Calu3 (cell line): Measurements from ENCODE around the gene FAM149A. TPM values are rescaled to one million over a fixed set of nuclear protein-coding genes. Genes with fewer than 3 reads are reported as not detected.
A peak's percentile ranks its signal among the peaks of the same experiment; 100 is the strongest.

Source experiments
- BruUV-seq: library from RNA; stranded (reverse); fragments of 400-500 nt; replicated peaks from 2 replicates; lab custom pipeline; 2021; lab: Mats Ljungman, UMichigan
- CTCF ChIA-PET: fragments of 300-600 bp; sonication (Branson Sonifier 250); formaldehyde crosslinking; loops from one replicate; lab custom pipeline; 2022; ENCODE audit warnings: antibody characterized with exemption; lab: Charles Lee
- DNase-seq: peaks from one replicate; pipeline ENCODE4 v3.0.0; 2022
- H3K27ac Mint-ChIP-seq: one replicate; pipeline ENCODE4 v1.8.0; 2022; ENCODE audit warnings: mixed read lengths; ENCODE audit not compliant: unreplicated experiment
- H3K27me3 Mint-ChIP-seq: one replicate; pipeline ENCODE4 v1.8.0; 2022; ENCODE audit warnings: mixed read lengths; ENCODE audit not compliant: unreplicated experiment
- H3K36me3 Mint-ChIP-seq: one replicate; pipeline ENCODE4 v1.8.0; 2022; ENCODE audit warnings: mild to moderate bottlenecking, moderate library complexity, mixed read lengths; ENCODE audit not compliant: insufficient read depth, unreplicated experiment
- H3K4me1 Mint-ChIP-seq: one replicate; pipeline ENCODE4 v1.8.0; 2022; ENCODE audit warnings: mild to moderate bottlenecking, low read depth, mixed read lengths; ENCODE audit not compliant: unreplicated experiment
- H3K4me3 Mint-ChIP-seq: one replicate; pipeline ENCODE4 v1.8.0; 2022; ENCODE audit warnings: mild to moderate bottlenecking, low read depth, moderate library complexity, mixed read lengths; ENCODE audit not compliant: unreplicated experiment
- H3K9me3 Mint-ChIP-seq: one replicate; pipeline ENCODE4 v1.8.0; 2022; ENCODE audit warnings: low read depth, mixed read lengths; ENCODE audit not compliant: unreplicated experiment
- CTCF ChIP-seq: fragments of 200-600 bp; IDR thresholded peaks from one replicate; pipeline ENCODE4 v1.8.0; 2022; ENCODE audit warnings: antibody characterized with exemption; ENCODE audit not compliant: unreplicated experiment
- intact Hi-C: fragments of 100-400 bp; cut with micrococcal nuclease; formaldehyde crosslinking; loops from one replicate; pipeline ENCODE4 v1.10.0; 2022; ENCODE audit not compliant: unreplicated experiment
- total RNA-seq: library from RNA; stranded (reverse); gene quantifications from 2 replicates; pipeline ENCODE4 v1.2.3, GENCODE V29; 2022

The FAM149A gene
- total RNA-seq, 1 experiment from 2014 or later: 45.5 TPM

GRCh38 chr4:186105647-186106321 is 1.3 kb downstream of the FAM149A start:
- TF ChIP-seq CTCF: no peak
- intact Hi-C loops: loop anchor here (5.0 kb wide), 1 partner anchor 42 kb away; no protein-coding TSS in a partner anchor
- BruUV-seq: TSS peak; percentile 22
- Mint-ChIP-seq H3K9me3 (peaks cover 3% of the 10 kb centered on the region), H3K27me3 (no peaks in the 10 kb centered on the region), H3K4me1 (peaks cover 9% of the 10 kb centered on the region), H3K4me3 (peak overlapping the region; percentile 75), H3K36me3 (peaks cover 18% of the 10 kb centered on the region), H3K27ac (peak overlapping the region; percentile 61)
- CTCF ChIA-PET: interaction anchor here (0.8 to 2.8 kb wide), 3 partner anchors 26 to 86 kb away, joined by 3 to 9 read pairs (median 3); partner anchors contain the start of gene CYP4V2
- DNase-seq: no peak

GRCh38 chr4:186107947-186108346 is 3.4 kb downstream of the FAM149A start:
- H3K4me1 Mint-ChIP-seq: peaks cover 9% of the 10 kb centered on the region
- intact Hi-C loops: loop anchor here (5.0 kb wide), 1 partner anchor 39 kb away; no protein-coding TSS in a partner anchor
- no peak overlapping the region for H3K4me3 Mint-ChIP-seq
- peaks cover 3% of the 10 kb centered on the region for H3K9me3 Mint-ChIP-seq
- H3K27me3 Mint-ChIP-seq: no peaks in the 10 kb centered on the region
- H3K36me3 Mint-ChIP-seq: peaks cover 18% of the 10 kb centered on the region
- BruUV-seq: no TSS peak
- H3K27ac Mint-ChIP-seq: no peak overlapping the region
- no peak for DNase-seq
- CTCF ChIA-PET: no interaction called here
- no peak for TF ChIP-seq CTCF

- peaks cover 18% of the 10 kb centered on the region for H3K36me3 Mint-ChIP-seq
- intact Hi-C loops: loop anchor here (5.0 kb wide), 1 partner anchor 39 kb away; no protein-coding TSS in a partner anchor
- H3K27ac Mint-ChIP-seq: no peak overlapping the region
- BruUV-seq: no TSS peak
- H3K4me1 Mint-ChIP-seq: peaks cover 9% of the 10 kb centered on the region
- H3K27me3 Mint-ChIP-seq: no peaks in the 10 kb centered on the region
- DNase-seq: no peak
- no peak for TF ChIP-seq CTCF
- peaks cover 3% of the 10 kb centered on the region for H3K9me3 Mint-ChIP-seq
- no peak overlapping the region for H3K4me3 Mint-ChIP-seq
- CTCF ChIA-PET: no interaction called here
Measured at GRCh38 chr4:186108391-186108790, 3.9 kb downstream of the FAM149A start.

GRCh38 chr4:186109245-186109644 is 4.7 kb downstream of the FAM149A start:
- intact Hi-C loops: loop anchor here (5.0 kb wide), 1 partner anchor 38 kb away; no protein-coding TSS in a partner anchor
- no peak overlapping the region for H3K27ac Mint-ChIP-seq
- no TSS peak for BruUV-seq
- no peak overlapping the region for H3K4me3 Mint-ChIP-seq
- H3K4me1 Mint-ChIP-seq: peaks cover 9% of the 10 kb centered on the region
- CTCF ChIA-PET: no interaction called here
- no peak for DNase-seq
- no peaks in the 10 kb centered on the region for H3K27me3 Mint-ChIP-seq
- TF ChIP-seq CTCF: no peak
- H3K9me3 Mint-ChIP-seq: no peaks in the 10 kb centered on the region
- peaks cover 15% of the 10 kb centered on the region for H3K36me3 Mint-ChIP-seq
